GM23338 (cell line): ENCODE results near the gene PHAF1.

Source experiments
- CTCF ChIP-seq, 2 experiments: fragments of 200-600 bp in 1 of 2; sonication (generic) in 1 of 2; conservative IDR thresholded peaks; 2 replicates each; pipeline versions ENCODE4 v1.5.1 to v1.6.1; 2016 to 2017; ENCODE audit warnings: antibody characterized with exemption in 2 of 2, low read depth in 2 of 2, mild to moderate bottlenecking in 2 of 2, moderate library complexity in 1 of 2
- EZH2 ChIP-seq: fragments of 200-600 bp; sonication (generic); IDR thresholded peaks from one replicate; pipeline ENCODE4 v1.8.0; 2017; ENCODE audit warnings: antibody characterized with exemption, mild to moderate bottlenecking, low read depth; ENCODE audit not compliant: unreplicated experiment

DNA sequence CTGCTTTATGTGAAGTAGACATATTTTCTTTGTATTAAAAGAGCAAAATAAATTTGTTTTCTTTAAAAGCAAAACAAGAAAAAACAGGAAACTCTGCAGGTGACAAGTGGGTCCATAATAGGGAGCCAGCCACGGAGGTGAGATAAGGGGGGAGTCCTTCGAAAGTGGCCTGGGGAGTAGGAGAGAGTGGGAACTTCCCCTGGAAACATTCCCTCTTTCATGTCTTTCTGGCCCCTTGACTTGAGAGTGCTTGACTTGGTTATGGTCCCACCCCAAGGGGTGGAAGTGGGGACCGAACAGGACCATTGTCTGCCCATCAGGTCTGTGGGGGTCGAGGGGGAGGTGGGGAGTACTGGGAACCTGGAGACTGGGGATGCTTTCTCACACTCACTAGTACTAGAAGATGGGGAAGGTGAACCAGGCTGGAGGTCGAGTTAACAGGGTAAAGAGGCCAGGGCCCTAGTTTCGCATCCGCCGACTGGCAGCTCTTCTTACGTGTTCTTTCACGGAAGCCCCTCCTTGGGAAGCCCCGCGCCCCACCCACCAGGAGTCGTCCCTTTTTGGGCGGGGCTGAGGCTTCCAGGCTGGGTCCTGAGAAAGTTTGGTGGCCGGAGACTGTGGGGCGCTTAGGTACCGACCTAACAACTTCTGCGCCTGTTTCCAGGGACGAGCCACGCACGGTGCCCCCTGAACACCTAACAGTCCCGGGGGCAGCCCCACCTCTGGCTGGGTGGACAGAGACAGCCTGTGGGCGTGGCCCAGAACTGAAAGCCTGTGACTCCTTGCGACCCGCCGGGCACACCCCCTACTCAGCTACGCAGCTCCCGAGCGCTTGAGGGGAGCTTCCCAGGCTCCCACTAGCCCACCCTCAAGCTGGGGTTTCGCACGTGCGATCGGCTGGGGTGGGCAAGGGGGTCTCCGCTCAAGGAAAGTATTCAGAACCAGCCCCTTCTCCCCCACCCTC, 49.2 kb downstream of the PHAF1 start:
- TF ChIP-seq EZH2 (peak; percentile 55), CTCF (conservative IDR thresholded peaks at IDR 0.05; ENCODE audit: low read depth in 2 of 2) (no peak)
